NOMO-1 (cell line): ENCODE results near the gene RYR2.
"Not testable (repeated sequence)": the region's sequence is repeated elsewhere in the genome, so short reads cannot be mapped to it uniquely, and the experiment has no call there.

Experiments used
- DNase-seq, 2 experiments: peaks; one replicate each; lab custom pipeline; 2025; ENCODE audit not compliant: unreplicated experiment in 2 of 2; lab: John Stamatoyannopoulos, UW

Gene RYR2

GRCh38 chr1:237139732-237140131 lies 97.7 kb downstream of the RYR2 start:
- DNase-seq: no peak

GRCh38 chr1:237140986-237141385 lies 99.0 kb downstream of the RYR2 start:
- no peak for DNase-seq

GRCh38 chr1:237141502-237141901 lies 99.5 kb downstream of the RYR2 start:
- DNase-seq: no peak

- DNase-seq: no peak
Measured at GRCh38 chr1:237145379-237146135, 103.6 kb downstream of the RYR2 start.

- no peak for DNase-seq
Measured at GRCh38 chr1:237146241-237146640, 104.3 kb downstream of the RYR2 start.

GRCh38 chr1:237149857-237150256 lies 107.9 kb downstream of the RYR2 start:
- no peak for DNase-seq

GRCh38 chr1:237151979-237152378 lies 110.0 kb downstream of the RYR2 start:
- not testable (repeated sequence) for DNase-seq

GRCh38 chr1:237152506-237153335 lies 110.7 kb downstream of the RYR2 start:
- DNase-seq: no peak

GRCh38 chr1:237154157-237154556 lies 112.2 kb downstream of the RYR2 start:
- DNase-seq: no peak

- no peak for DNase-seq
Measured at GRCh38 chr1:237164406-237165352, 122.7 kb downstream of the RYR2 start.

- no peak for DNase-seq
Measured at GRCh38 chr1:237166086-237166485, 124.1 kb downstream of the RYR2 start.

- no peak for DNase-seq
Measured at GRCh38 chr1:237166593-237167101, 124.7 kb downstream of the RYR2 start.

GRCh38 chr1:237170149-237170548 lies 128.2 kb downstream of the RYR2 start:
- DNase-seq: no peak

GRCh38 chr1:237171454-237172117 lies 129.6 kb downstream of the RYR2 start:
- no peak for DNase-seq

- DNase-seq: no peak
Measured at GRCh38 chr1:237172118-237172485, 130.1 kb downstream of the RYR2 start.

GRCh38 chr1:237179503-237179902 lies 137.5 kb downstream of the RYR2 start:
- no peak for DNase-seq

- no peak for DNase-seq
Measured at GRCh38 chr1:237180256-237180655, 138.3 kb downstream of the RYR2 start.

GRCh38 chr1:237181743-237182317 lies 139.8 kb downstream of the RYR2 start:
- DNase-seq: no peak

GRCh38 chr1:237183963-237184540 lies 142.1 kb downstream of the RYR2 start:
- DNase-seq: no peak

- no peak for DNase-seq
Measured at GRCh38 chr1:237186675-237187074, 144.7 kb downstream of the RYR2 start.
